GM21423 (cell line): ENCODE measurements around the gene ANKRD2.

Source experiments
- ATAC-seq: cut with Tn5 transposase; IDR thresholded peaks from one replicate; pipeline ENCODE4 v1.9.1; 2021; ENCODE audit warnings: mild to moderate bottlenecking, moderate library complexity; ENCODE audit not compliant: unreplicated experiment

The ANKRD2 gene

GRCh38 chr10:97632949-97633884 lies 60.6 kb downstream of the ANKRD2 start, which contains the start of gene MORN4:
TSS of gene MORN4 (minus strand) at chr10:97633500. CDS start at chr10:97619653, 13,847 bp downstream.
- ATAC-seq, result peak; percentile 99
